ENCODE data around the gene DGLUCY.
"Not testable (repeated sequence)": the region's sequence is repeated elsewhere in the genome, so short reads cannot be mapped to it uniquely, and the experiment has no call there.

Gene DGLUCY

DNA sequence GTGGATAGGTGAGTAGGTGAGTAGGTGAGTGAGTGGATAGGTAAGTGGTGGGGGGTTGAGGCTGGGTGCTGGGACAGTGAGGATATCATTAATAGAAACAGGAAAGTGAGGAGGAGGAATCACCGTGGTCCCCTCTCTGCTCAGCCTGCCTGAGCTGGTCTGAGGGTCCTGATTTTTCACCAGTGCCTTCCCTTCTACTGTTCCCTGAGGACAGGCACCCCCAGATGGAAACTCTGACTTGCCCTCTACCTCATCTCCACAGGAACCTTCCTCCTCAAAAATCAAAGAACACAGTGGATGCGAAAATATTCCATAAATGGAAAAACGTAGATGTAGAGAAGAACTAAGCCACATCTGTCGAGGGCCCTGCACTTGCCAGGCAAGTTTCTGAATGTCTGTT, 128.8 kb downstream of the DGLUCY start:
- DNase-seq: no peak

DNA sequence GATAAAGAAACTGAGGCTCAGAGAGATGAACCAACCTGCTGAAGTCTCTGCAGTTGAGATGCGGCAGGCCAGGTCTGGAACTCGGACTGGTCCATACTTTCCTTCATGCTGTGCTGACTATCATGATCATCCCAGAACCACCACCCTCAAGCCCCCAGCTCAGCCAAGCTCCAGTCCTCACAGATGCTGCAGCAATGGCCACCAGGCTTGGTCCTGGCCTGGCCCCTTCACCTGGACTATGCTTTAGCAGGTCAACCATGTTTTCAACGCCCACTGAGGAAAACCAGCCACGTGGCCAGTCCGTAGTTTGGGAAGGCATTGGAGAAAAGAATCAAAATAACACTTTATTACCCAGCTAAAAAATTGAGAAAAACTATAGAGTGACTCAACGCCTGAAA, 129.2 kb downstream of the DGLUCY start:
- no peak for DNase-seq

DNA sequence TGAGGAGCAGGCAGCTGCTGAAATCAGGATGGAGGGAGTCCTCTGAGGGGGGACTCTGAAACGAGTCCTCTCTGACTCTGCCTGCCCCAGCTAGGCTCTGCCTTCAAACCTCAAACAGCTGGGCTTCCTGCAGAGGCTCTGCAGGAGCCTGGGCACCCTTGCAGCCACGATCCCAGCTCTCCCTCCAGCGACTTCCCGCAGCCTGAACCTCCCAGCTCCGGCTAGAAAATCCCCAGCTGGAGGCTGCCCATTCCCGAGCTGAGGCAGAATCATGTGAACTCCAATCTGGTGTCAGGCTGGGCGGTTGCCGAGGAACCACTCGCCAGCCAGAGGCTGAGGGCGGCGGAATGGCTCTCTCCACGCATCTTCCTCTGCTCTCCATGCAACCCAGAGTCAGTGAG, 130.6 kb downstream of the DGLUCY start, which contains the start of gene GPR68:
Gene GPR68 (minus strand): TSS at position 204 of the 401 bp plus-strand sequence. CDS start 9,654 bp downstream, outside the sequence.
- DNase-seq: peak; percentile 43

DNA sequence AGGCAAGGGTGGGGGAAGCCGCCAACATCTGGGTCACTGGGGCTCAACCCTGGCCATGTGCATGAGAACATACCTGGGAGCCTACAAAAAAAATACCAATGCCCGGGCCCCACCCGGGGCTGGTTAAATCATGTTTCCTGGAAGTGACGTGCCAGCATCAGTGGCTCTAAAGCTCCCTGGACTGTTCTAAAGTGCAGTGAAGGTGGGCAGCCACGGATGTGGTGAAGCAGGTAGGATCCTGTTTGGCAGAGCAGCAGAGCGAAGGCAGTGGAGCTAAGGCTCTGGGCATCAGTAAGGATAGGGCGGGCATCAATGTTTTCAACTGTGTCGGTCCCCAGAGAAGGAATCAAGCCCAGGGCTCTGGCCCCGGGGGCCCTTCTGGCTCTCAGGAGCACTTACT, 131.2 kb downstream of the DGLUCY start:
- no peak for DNase-seq

DNA sequence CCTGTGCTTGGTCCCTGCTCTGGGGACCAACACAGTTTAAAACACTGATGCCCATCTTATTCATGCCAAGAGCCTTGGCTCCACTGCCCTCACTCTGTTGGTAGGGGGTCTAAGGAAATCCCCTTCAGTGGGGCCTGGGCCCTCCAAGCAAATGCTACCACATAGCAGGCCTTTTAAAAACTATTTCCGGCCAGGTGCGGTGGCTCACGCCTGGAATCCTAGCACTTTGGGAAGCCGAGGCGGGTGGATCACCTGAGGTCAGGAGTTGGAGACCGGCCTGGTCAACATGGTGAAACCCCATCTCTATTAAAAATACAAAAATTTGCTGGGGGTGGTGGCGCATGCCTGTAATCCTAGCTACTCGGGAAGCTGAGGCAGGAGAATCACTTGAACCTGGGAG, 131.7 kb downstream of the DGLUCY start:
- not testable (repeated sequence) for DNase-seq

DNA sequence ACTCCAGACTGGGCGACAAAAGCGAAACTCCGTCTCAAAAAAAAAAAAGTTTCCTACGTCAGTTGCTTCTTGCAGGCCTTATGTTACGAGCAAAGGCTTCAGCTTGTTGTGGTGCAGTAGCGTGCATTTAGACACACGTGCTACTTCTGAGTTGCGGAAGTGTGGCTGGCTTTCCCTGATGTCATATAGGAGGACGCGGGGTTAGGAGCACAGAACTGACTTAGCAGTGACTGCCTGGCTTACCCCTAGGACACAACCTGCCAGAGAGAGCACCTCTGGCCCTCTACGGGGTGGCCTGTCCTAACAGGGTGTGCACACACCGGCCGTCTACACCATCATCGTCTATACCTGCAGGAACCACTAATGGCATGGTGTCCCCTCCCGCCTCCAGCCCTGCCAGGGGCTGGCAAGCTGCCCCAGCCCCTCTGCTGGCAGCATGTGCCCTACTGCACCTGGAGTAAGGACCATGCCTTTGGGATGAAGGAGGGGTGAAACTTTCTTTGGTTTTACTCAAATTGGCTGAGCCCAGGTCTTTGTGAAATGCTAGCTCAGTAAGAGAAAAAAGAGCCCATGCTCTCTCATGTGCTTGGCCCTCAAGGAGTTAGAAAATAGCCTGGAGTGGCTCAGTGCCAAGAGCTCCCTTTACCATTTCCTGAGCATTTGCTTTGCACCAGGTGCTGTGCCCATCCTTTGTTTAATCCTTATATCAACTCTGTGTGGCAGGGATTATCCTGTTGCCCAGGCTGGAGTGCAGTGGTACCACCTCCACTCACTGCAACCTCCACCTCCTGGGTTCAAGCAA, 132.4 kb downstream of the DGLUCY start:
- peak; percentile 67 for DNase-seq

DNA sequence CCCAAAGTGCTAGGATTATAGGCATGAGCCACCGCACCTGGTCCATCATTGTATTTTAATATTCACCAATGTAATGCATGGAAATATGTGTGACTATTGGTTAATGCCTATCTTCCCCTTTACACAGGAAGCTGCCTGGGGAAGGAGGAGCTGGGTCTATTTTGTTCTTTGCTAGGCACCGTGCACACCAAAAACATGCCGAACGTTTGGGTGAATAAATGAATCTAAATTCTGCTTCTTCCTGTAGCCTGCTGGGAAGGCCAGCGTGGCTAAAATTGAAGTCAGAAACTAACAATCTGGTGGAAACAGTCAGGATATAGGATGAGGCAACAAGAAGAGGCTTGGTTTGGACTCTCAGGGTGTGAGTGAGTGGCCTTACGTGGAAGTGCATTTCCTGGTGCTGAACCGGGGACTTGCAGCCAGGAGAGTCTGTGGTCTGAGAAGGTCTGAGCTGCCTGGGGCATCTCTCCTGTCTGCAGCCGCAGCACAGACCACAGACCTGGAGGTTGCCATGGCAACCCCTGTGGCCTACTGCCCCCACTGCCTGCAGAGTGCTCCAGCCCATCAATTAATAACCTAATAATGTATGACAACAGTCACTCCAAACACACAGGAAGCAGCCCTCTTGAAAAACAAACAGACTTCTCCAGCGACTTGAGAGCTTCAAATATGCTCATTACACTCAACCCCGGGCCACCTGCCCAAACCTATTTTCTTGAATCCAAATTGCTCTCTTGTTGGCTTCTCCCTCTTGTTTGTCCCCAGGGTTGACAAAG, 136.2 kb downstream of the DGLUCY start:
- DNase-seq: peak; percentile 93

DNA sequence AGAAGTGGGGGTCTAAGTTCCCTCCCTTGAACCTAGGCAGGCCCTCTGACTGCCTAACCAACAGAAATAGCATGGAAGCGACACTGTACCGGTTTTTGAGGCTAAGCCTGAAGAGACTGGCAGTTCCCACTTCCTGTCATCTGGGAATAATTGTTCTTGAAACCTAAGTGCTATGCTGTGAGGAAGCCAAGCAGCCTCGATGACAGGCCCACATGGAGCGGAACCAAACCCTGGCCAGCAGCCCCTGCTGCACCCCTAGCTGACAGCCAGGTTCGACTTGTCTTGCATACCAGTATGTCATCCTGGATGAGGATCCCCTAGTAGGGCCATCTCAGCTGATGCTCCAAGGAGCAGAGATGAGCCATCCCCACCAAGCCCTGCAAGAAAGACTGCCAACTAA, 137.0 kb downstream of the DGLUCY start:
- peak; percentile 64 for DNase-seq

DNA sequence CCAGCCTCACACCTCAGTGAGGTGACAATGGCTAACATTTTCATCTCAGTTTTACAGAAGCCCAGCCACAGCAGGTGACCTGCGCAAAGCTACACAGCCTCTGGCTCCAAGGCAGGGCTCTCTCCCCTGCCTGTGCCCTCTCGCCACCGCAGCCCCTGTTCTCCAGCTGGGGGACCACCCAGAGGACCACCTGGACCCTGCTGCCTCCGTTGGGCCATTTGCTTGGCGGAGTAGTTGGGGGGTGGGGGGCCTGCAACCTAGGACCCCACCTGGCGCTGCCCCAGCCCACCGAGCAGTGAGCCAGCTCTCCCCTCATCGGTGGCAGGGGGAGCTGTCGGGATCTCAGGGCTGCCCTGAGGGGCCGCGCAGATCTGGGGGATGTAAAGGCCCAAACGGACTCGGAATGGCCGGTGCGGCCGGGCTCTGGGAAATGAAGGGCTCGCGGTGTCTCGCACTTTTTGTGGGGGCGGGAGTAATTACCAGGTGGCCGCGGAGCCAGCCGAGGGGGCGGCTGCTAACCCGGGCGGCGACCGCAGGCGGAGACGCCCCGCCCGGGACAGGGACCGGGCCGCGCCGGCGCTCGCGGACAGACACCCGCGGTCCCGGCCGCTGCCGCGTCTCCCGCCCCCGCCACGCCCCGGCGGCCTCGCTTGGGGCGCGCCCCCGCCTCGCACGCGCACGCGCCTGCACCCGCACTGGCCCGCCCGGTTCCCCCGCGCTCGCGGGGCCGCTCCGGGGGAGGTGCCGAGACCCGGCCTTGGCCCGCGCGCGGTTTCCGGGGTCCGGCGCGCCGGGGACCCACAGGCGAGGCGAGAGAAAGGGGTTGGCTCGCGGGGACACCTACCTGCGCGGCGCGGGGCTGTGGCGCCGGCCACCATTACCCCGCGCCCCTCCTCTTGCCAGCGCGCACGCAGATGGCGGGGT, 139.3 kb downstream of the DGLUCY start:
- DNase-seq: no peak

DNA sequence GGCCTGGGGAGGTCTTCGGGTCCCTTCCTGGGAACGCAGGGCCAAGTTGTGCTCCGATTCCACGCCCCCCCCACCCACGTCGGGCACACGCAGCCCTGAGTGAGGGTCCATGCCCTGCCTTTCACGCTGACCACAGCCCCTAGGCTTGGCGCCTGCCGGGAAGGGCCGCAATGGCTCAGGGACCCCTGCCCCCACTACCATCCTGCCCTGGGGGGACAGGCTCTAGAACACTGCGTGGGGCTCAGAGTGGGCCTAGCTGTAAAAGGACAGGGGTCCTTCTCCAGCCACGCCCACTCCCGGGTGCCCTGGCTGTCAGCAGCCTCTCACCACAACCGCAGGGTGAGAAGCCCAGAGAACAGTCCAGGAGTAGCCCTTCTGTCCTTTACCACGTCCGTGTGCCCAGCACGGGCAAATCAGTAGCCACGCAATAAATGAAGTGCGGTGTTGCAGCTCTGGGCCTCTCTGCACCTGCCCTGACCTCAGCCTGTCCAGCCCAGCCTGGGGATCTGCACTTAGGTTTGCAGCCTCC, 140.0 kb downstream of the DGLUCY start:
- no peak for DNase-seq

DNA sequence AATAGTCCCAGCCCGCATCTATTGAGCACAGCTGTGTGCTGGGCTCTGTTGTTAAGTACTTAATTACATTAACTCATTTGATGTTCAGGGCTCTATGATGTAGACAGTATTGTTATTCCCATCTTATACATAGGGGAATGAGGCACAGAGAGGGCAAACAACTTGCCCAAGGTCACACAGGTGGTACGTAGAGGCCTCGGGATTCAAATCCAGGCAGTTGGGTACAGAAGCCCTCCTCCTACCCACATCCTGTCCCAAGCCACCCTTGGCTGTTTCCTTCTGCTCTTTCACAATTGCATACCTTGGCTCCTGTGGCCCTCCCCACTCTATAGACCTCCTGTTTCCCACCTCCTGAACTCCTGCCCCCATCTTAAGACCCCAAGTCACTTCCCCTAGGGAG, 140.6 kb downstream of the DGLUCY start:
- DNase-seq: no peak

DNA sequence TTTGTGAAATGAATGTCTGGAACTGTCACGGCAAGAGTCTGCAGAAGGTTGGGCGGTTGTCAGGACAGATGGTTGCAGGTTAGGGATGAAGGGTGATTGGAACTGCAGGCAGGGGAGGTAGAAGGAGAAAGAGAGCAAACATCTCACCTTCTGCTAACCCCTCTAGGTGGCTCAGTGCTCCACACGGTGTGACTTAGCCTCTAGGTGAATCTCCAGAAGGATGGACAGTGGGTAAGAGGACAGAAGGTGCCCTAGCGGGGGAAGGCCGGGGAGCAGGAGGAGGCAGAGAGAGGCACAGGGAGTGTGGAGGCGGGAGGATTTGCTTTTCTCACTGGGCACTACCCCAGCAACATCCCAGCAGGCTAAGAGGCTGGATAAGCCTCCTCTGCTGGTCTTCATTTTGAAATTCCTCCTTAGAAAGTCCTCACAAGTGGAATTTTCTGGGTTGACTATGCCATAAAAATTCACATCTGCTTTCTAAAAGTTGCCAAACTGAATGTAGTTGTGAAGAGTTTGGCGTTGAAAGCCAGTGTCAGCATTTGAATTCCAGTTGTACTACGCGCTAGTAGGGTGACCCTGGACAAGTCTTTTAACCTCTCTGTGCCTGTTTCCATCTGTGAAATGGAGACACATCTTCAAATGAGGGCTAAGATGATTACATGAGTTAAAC, 141.3 kb downstream of the DGLUCY start:
- DNase-seq: no peak

DNA sequence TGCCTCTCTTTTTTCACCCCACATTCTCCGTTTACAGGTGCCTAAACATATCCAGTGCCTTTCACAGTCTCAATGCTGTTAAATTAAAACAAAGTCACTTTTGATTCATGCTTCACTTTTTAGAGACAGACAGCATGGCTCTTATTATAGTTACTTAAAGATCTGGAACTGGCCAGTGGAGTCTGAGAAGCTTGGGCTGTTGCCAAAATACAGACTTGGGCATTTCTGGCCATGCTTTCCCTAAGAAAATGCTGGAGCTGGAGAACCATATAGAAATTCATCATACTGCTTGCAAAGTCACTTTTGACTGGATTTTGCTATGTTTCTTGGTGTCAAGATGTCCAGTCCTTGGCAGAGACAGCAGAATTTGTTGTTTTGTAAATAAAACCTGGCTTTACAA, 142.8 kb downstream of the DGLUCY start:
- DNase-seq: no peak

DNA sequence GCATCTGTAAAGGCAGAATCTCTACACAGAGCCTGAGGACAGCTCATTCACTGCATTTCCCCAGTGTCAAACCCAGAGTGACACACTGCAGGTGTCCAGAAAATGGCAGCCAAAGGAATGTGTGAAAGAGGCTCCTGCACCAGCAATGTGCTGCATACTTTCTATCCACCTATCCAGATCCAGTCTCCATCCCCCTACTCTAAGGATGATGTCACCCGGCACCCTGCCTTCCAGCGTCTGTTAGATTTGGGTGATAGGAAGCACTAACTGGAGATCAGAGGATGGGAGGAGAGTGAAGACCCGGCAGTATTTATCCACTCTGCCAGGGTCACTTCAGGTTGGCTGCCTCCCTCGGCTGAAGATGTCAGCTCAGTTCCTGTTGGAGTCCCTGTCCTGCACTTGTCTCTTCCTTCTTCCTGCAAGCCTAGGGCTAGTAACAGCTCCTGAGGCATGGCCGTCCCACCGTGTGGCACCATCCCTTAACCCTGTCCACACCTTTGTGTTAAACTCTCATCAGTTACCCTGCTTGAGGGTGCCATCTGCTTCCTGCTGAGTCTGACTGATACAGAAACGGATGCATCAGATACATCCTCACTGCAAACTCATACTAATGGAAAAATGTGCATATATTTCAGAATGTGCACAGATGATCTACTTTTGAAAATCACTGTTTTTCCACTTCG, 143.6 kb downstream of the DGLUCY start:
- DNase-seq: no peak

DNA sequence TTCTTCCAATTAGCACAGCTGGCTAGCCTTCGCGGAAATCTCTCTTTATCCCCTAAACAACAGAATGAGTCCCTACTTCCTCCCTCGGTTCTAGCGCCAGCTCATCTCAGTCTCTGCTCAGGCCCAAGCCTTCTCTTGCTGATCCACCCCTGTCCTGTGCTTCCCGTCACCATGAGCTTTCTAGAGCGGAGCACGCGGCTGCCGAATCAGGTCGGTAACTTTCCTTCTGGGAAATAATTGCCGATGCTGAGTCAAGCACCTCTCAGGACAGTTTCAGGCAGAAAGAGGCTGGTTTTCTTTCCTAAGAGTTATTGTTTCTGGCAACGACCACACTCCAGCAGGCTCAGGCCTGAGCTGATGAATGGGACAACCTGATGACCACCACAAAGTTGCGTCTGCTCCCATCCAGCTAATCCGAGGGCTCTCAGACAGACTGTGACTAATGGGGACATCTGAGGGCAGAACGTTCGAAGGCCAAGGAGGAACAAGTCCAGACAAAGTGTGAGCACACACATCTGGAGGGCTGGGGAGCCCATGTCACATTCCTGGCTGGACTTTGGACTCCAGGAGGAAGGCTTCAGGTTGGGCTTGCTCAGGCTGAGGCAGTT, 144.2 kb downstream of the DGLUCY start:
- DNase-seq: no peak

DNA sequence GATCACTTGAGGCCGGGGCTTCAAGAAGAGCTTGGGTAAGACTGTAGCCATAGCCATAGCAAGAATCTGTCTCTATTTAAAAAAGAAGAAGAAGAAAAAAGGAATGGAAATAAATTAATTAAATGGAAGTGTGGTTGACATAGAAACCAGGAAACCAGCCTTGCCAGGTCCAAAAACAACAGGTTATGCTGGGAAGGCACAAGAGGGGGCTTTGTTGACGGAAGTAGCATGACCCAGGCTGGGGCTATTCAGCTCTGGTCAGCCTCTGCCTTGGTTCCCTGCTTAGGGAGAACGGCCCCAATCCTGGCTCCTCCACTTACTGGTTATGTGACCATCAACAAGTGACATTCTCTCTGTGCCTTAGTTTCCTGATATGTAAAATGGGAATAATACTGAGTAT, 145.0 kb downstream of the DGLUCY start:
- no peak for DNase-seq

DNA sequence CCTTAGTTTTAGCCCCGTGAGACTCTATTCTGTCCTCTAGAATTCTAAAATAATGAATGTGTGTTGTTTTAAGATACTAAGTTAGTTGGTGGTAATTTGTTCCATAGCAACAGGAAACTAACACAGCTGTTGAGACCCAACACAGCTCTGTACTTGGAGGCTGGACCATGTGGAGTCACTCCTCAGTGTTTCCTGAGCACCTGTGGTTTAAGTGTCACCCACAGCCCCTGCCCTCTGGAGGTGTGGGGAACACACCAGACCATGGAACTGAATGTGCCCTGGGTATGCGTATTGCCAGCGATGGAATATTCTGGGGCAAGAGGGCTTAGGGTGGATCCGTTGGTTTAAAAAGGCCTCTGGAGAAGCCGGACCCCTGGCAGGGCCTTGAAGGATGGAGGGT, 147.2 kb downstream of the DGLUCY start:
- DNase-seq: no peak

DNA sequence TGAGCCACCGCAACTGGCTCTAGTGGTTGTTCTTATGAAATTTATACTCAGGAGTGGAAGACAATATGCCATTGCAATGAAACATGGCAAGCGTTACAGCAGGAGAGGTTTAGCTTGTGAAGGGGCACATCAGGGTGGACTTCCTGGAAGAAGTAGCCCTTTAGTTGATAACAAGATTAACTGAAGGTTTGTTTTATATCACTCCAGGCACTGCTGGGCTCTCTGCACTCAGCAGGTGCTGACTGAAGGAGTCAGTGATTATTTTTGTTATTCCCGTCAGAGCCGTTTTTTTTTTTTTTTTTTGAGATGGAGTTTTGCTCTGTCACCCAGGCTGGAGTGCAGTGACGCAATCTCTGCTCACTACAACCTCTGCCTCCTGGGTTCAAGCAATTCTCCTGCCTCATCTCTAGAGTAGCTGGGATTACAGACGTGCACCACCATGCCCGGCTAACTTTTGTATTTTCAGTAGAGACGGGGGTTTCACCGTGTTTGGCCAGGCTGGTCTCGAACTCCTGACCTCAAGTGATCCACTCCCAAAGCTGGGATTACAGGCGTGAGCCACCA, 148.2 kb downstream of the DGLUCY start:
- no peak for DNase-seq

DNA sequence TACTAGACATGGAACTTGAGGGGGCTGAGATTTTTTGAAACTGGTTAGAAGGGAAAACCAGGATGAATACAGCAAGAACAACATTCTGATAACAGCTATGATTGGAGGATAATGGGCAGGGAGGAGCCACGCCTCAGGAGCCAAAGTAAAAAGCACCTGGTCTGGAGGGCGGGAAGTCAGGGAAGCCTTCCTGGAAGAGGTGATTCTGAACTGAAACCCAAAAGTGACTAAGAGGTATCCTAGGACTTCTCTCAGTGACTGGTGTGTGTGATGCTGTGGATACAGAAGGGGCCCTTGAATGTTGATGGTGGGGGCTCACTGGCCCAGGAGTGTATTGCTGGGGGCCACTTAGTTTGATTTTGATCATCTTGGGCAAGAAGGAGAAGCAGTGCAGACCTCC, 149.5 kb downstream of the DGLUCY start:
- DNase-seq: no peak
